ENCODE results near the gene LRRC8D. TPM values are rescaled to one million over a fixed set of nuclear protein-coding genes. Genes with fewer than 3 reads are reported as not detected.

LRRC8D gene
- polyA plus RNA-seq, 3 donors = 28.0 to 43.8 (median 42.9) TPM

GRCh38 chr1:89896105-89896942 is 75.5 kb downstream of the LRRC8D start:
- H3K36me3 ChIP-seq (replicated peaks in 1 of 2; ENCODE audit: control insufficient read depth in 1 of 2, insufficient read depth in 2 of 2, low read length in 2 of 2) = peaks cover 4 to 54% of the 10 kb centered on the region in 2 donors
- no peak overlapping the region for H3K9ac ChIP-seq (ENCODE audit: insufficient read depth, low read length, poor library complexity, severe bottlenecking)
- H3K4me2 ChIP-seq (replicated peaks; ENCODE audit: extremely low read depth, low read length, poor library complexity, severe bottlenecking) = no peak overlapping the region
- H3K79me2 ChIP-seq (ENCODE audit: insufficient read depth, low read length) = peaks cover 99% of the 10 kb centered on the region
- no peak overlapping the region for H2AFZ ChIP-seq (ENCODE audit: insufficient read depth, low read depth, low read length, poor library complexity, severe bottlenecking)
- peaks cover 100% of the 10 kb centered on the region for H4K20me1 ChIP-seq (ENCODE audit: insufficient read depth, low read length)
- Mint-ChIP-seq H3K4me1 (peaks cover 15% of the 10 kb centered on the region), H3K9me3 (no peaks in the 10 kb centered on the region), H3K27me3 (ENCODE audit: low read depth in 3 of 3) (peaks cover 0 to 3% (median 0%) of the 10 kb centered on the region in 3 donors), H3K36me3 (peaks cover 41 to 43% of the 10 kb centered on the region in 2 donors), H3K27ac (peak overlapping the region; percentile 31 to 92 (median 54)), H3K4me3 (no peak overlapping the region)
- H3K9me3 ChIP-seq (replicated peaks in 1 of 2; ENCODE audit: control insufficient read depth in 1 of 2, insufficient read depth in 1 of 2, low read length in 2 of 2) = no peaks in the 10 kb centered on the region
- no peaks in the 10 kb centered on the region for H3K27me3 ChIP-seq (ENCODE audit: control insufficient read depth in 2 of 2, insufficient read depth in 2 of 2, low read length in 2 of 2)
- intact Hi-C loops (cut with micrococcal nuclease) = no loop called here
- no peak overlapping the region for H3K4me3 ChIP-seq (replicated peaks in 1 of 3; ENCODE audit: low read depth in 2 of 3, low read length in 3 of 3)
- peak overlapping the region in 1 of 2 donors; percentile 71 for H3K27ac ChIP-seq (ENCODE audit: low read depth in 1 of 2, low read length in 2 of 2)
- H3K4me1 ChIP-seq (ENCODE audit: control insufficient read depth in 1 of 2, insufficient read depth in 2 of 2, low read length in 2 of 2) = peaks cover 0 to 1% of the 10 kb centered on the region in 2 donors
- no peak for DNase-seq
- TF ChIP-seq CTCF (IDR thresholded peaks at IDR 0.05) = no peak
- WGBS (ENCODE audit: insufficient coverage) = 88% methylated on average over 4 of the region's 11 CpGs

GRCh38 chr1:89897347-89898133 is 76.7 kb downstream of the LRRC8D start:
- Mint-ChIP-seq H3K27ac (peak overlapping the region in 3 of 7 donors; percentile 42 to 86 (median 64)), H3K4me1 (peaks cover 14% of the 10 kb centered on the region), H3K9me3 (no peaks in the 10 kb centered on the region), H3K36me3 (peaks cover 40 to 42% of the 10 kb centered on the region in 2 donors), H3K27me3 (ENCODE audit: low read depth in 3 of 3) (peaks cover 0 to 3% (median 0%) of the 10 kb centered on the region in 3 donors), H3K4me3 (no peak overlapping the region)
- Histone ChIP-seq H4K20me1 (ENCODE audit: insufficient read depth, low read length) (peaks cover 100% of the 10 kb centered on the region), H3K4me1 (ENCODE audit: control insufficient read depth in 1 of 2, insufficient read depth in 2 of 2, low read length in 2 of 2) (no peaks in the 10 kb centered on the region), H3K9me3 (replicated peaks in 1 of 2; ENCODE audit: control insufficient read depth in 1 of 2, insufficient read depth in 1 of 2, low read length in 2 of 2) (no peaks in the 10 kb centered on the region), H3K9ac (ENCODE audit: insufficient read depth, low read length, poor library complexity, severe bottlenecking) (no peak overlapping the region), H3K4me3 (replicated peaks in 1 of 3; ENCODE audit: low read depth in 2 of 3, low read length in 3 of 3) (no peak overlapping the region), H3K79me2 (ENCODE audit: insufficient read depth, low read length) (peaks cover 99% of the 10 kb centered on the region), H3K4me2 (replicated peaks; ENCODE audit: extremely low read depth, low read length, poor library complexity, severe bottlenecking) (no peak overlapping the region), H3K27ac (ENCODE audit: low read depth in 1 of 2, low read length in 2 of 2) (peak overlapping the region in 1 of 2 donors; percentile 34), H3K36me3 (replicated peaks in 1 of 2; ENCODE audit: control insufficient read depth in 1 of 2, insufficient read depth in 2 of 2, low read length in 2 of 2) (peaks cover 6 to 55% of the 10 kb centered on the region in 2 donors), H2AFZ (ENCODE audit: insufficient read depth, low read depth, low read length, poor library complexity, severe bottlenecking) (no peak overlapping the region), H3K27me3 (ENCODE audit: control insufficient read depth in 2 of 2, insufficient read depth in 2 of 2, low read length in 2 of 2) (no peaks in the 10 kb centered on the region)
- DNase-seq = no peak
- no peak for TF ChIP-seq CTCF (IDR thresholded peaks at IDR 0.05)
- intact Hi-C loops (cut with micrococcal nuclease) = no loop called here
- WGBS (ENCODE audit: insufficient coverage) = 80% methylated on average over 1 of the region's 8 CpGs
